Uterus (tissue), 2 donors: ENCODE results near the gene DENND1A.

Experiments used
- POLR2A ChIP-seq, 2 donors: fragments of 450-650 bp; IDR thresholded peaks; one replicate each; pipeline ENCODE4 v1.6.1; 2016; ENCODE audit warnings: antibody characterized with exemption in 2 of 2, mild to moderate bottlenecking in 1 of 2, moderate library complexity in 1 of 2
- TF ChIP-seq, protein P1 (sequence below), 4 experiments: fragments of 200-600 bp in 2 of 4; fragments of 450-650 bp in 2 of 4; sonication (generic) in 2 of 4; IDR thresholded peaks; one replicate each; pipeline ENCODE4 v1.5.1; 2016 to 2019; ENCODE audit warnings: antibody characterized with exemption in 4 of 4, mild to moderate bottlenecking in 2 of 4, moderate library complexity in 1 of 4

DNA sequence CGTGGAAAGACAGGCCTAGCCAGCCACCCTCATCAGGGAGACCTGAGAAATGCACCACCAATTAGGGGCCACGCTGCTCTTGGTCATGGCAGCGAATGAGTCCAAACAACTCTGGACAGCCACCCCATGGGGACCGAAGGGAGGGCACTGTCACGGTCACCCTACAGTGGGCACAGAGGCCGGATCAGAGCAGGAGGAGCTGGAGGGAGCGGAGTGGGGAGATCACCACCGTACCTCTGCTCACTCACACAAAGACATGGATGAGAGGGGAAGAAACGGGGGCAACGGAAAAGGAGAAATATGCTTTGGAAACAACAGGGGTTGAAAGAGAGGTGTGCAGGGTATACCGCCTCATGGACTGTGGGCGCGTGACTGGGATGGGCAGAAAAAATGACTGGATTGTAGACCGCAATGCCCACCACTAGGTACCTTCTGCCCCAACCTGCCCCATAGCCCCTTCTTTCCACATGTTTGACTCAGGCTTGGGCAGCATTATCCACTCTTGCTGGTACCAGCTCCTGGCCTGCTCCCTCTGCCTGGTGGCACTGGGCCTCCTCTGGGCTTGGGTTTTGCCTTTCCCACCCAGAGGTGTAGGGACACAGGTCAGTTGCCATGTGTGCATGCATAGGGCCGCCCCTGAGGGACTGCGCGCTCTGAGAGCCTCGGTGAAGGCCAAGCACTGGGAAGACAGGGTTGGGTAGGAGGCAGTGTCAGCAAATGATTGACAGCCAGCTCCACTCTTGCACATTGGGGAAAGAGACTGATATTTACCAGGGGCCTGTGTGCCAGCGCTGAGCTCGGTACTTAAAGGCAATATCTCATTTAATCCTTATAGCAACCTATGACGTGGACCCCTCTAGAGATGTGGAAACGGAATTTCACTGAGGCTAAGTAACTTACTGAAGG, 497.3 kb downstream of the DENND1A start:
- TF ChIP-seq, protein P1, sequence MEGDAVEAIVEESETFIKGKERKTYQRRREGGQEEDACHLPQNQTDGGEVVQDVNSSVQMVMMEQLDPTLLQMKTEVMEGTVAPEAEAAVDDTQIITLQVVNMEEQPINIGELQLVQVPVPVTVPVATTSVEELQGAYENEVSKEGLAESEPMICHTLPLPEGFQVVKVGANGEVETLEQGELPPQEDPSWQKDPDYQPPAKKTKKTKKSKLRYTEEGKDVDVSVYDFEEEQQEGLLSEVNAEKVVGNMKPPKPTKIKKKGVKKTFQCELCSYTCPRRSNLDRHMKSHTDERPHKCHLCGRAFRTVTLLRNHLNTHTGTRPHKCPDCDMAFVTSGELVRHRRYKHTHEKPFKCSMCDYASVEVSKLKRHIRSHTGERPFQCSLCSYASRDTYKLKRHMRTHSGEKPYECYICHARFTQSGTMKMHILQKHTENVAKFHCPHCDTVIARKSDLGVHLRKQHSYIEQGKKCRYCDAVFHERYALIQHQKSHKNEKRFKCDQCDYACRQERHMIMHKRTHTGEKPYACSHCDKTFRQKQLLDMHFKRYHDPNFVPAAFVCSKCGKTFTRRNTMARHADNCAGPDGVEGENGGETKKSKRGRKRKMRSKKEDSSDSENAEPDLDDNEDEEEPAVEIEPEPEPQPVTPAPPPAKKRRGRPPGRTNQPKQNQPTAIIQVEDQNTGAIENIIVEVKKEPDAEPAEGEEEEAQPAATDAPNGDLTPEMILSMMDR (IDR thresholded peaks at IDR 0.05): no peak
- TF ChIP-seq POLR2A (IDR thresholded peaks at IDR 0.05): no peak
